ENCODE measurements around the gene ZNF423.

- TF ChIP-seq, protein P1, sequence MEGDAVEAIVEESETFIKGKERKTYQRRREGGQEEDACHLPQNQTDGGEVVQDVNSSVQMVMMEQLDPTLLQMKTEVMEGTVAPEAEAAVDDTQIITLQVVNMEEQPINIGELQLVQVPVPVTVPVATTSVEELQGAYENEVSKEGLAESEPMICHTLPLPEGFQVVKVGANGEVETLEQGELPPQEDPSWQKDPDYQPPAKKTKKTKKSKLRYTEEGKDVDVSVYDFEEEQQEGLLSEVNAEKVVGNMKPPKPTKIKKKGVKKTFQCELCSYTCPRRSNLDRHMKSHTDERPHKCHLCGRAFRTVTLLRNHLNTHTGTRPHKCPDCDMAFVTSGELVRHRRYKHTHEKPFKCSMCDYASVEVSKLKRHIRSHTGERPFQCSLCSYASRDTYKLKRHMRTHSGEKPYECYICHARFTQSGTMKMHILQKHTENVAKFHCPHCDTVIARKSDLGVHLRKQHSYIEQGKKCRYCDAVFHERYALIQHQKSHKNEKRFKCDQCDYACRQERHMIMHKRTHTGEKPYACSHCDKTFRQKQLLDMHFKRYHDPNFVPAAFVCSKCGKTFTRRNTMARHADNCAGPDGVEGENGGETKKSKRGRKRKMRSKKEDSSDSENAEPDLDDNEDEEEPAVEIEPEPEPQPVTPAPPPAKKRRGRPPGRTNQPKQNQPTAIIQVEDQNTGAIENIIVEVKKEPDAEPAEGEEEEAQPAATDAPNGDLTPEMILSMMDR (IDR thresholded peaks at IDR 0.05 in 8 of 11, conservative IDR thresholded peaks at IDR 0.05 in 3 of 11), result no peak
- TF ChIP-seq POLR2A (IDR thresholded peaks at IDR 0.05) (no peak), POLR2AphosphoS5 (IDR thresholded peaks at IDR 0.05) (no peak)
Measured at GRCh38 chr16:49635009-49635350, 220.9 kb downstream of the ZNF423 start.
